ENCODE measurements around the gene MRPL55. TPM values are rescaled to one million over a fixed set of nuclear protein-coding genes. Genes with fewer than 3 reads are reported as not detected.
A peak's percentile ranks its signal among the peaks of the same experiment; 100 is the strongest.

MRPL55 gene
- total and polyA plus RNA-seq, 5 donors: 51.6 to 103 (median 53.1) TPM

GRCh38 chr1:228089519-228090380 is 19.3 kb downstream of the MRPL55 start:
- intact Hi-C loops (cut with DNase I): loop anchor here in 1 of 4 donors (10.0 kb wide), 1 partner anchor 335 kb away; no protein-coding TSS in a partner anchor
- no peak overlapping the region for H3K4me3 ChIP-seq (ENCODE audit: low read length)
- H3K4me1 ChIP-seq (ENCODE audit: control insufficient read depth, insufficient read depth, low read length): peaks cover 54% of the 10 kb centered on the region
- no peak for ATAC-seq
- H3K9me3 ChIP-seq (ENCODE audit: control insufficient read depth, low read length): no peaks in the 10 kb centered on the region
- no peaks in the 10 kb centered on the region for H3K27me3 ChIP-seq (ENCODE audit: control insufficient read depth, insufficient read depth)
- H3K27ac ChIP-seq (ENCODE audit: low read length): no peak overlapping the region
- WGBS: 63% methylated on average over 12 of the region's 12 CpGs
- peak in 2 of 3 donors; percentile 8 to 43 for DNase-seq

GRCh38 chr1:228088586-228089498 is 20.3 kb downstream of the MRPL55 start:
- Histone ChIP-seq H3K9me3 (ENCODE audit: control insufficient read depth, low read length) (no peaks in the 10 kb centered on the region), H3K4me3 (ENCODE audit: low read length) (no peak overlapping the region), H3K4me1 (ENCODE audit: control insufficient read depth, insufficient read depth, low read length) (peaks cover 56% of the 10 kb centered on the region), H3K27ac (ENCODE audit: low read length) (no peak overlapping the region), H3K27me3 (ENCODE audit: control insufficient read depth, insufficient read depth) (no peaks in the 10 kb centered on the region)
- ATAC-seq (peak in 1 of 2 donors; percentile 3), DNase-seq (peak in 2 of 3 donors; percentile 35 to 50)
- 61% methylated on average over 21 of the region's 21 CpGs for WGBS
- intact Hi-C loops (cut with DNase I): loop anchor here in 1 of 4 donors (10.0 kb wide), 1 partner anchor 334 kb away; no protein-coding TSS in a partner anchor

GRCh38 chr1:228087771-228088251 is 21.3 kb downstream of the MRPL55 start:
- ATAC-seq (peak; percentile 46 to 54), DNase-seq (peak; percentile 49 to 68 (median 62))
- 32% methylated on average over 7 of the region's 7 CpGs for WGBS
- no peaks in the 10 kb centered on the region for H3K27me3 ChIP-seq (ENCODE audit: control insufficient read depth, insufficient read depth)
- intact Hi-C loops (cut with DNase I): loop anchor here in 1 of 4 donors (10.0 kb wide), 1 partner anchor 333 kb away; no protein-coding TSS in a partner anchor
- H3K9me3 ChIP-seq (ENCODE audit: control insufficient read depth, low read length): no peaks in the 10 kb centered on the region
- H3K4me1 ChIP-seq (ENCODE audit: control insufficient read depth, insufficient read depth, low read length): peaks cover 57% of the 10 kb centered on the region
- peak overlapping the region; percentile 70 for H3K27ac ChIP-seq (ENCODE audit: low read length)
- H3K4me3 ChIP-seq (ENCODE audit: low read length): no peak overlapping the region

GRCh38 chr1:228085287-228085951 is 23.7 kb downstream of the MRPL55 start:
- H3K27ac ChIP-seq (ENCODE audit: low read length): peak overlapping the region; percentile 64
- intact Hi-C loops (cut with DNase I): loop anchor here in 1 of 4 donors (10.0 kb wide), 1 partner anchor 331 kb away; no protein-coding TSS in a partner anchor
- ATAC-seq: peak; percentile 5 to 19
- H3K27me3 ChIP-seq (ENCODE audit: control insufficient read depth, insufficient read depth): no peaks in the 10 kb centered on the region
- WGBS: 27% methylated on average over 6 of the region's 6 CpGs
- no peak overlapping the region for H3K4me3 ChIP-seq (ENCODE audit: low read length)
- H3K9me3 ChIP-seq (ENCODE audit: control insufficient read depth, low read length): no peaks in the 10 kb centered on the region
- DNase-seq: peak; percentile 35 to 67 (median 55)
- peaks cover 45% of the 10 kb centered on the region for H3K4me1 ChIP-seq (ENCODE audit: control insufficient read depth, insufficient read depth, low read length)

- 39% methylated on average over 5 of the region's 5 CpGs for whole genome bisulfite sequencing
- DNase-seq (peak in 2 of 3 donors; percentile 4 to 5), ATAC-seq (no peak)
- peak overlapping the region; percentile 57 for H3K27ac ChIP-seq (ENCODE audit: low read length)
- H3K4me3 ChIP-seq (ENCODE audit: low read length): peak overlapping the region; percentile 94
- intact Hi-C loops (cut with DNase I): loop anchor here in 1 of 4 donors (10.0 kb wide), 1 partner anchor 330 kb away; no protein-coding TSS in a partner anchor
- H3K27me3 ChIP-seq (ENCODE audit: control insufficient read depth, insufficient read depth): no peaks in the 10 kb centered on the region
- H3K4me1 ChIP-seq (ENCODE audit: control insufficient read depth, insufficient read depth, low read length): peaks cover 39% of the 10 kb centered on the region
- H3K9me3 ChIP-seq (ENCODE audit: control insufficient read depth, low read length): no peaks in the 10 kb centered on the region
Observed at GRCh38 chr1:228084797-228085196, 24.3 kb downstream of the MRPL55 start.

- Histone ChIP-seq H3K4me1 (ENCODE audit: control insufficient read depth, insufficient read depth, low read length) (peaks cover 34% of the 10 kb centered on the region), H3K4me3 (ENCODE audit: low read length) (peak overlapping the region; percentile 94), H3K9me3 (ENCODE audit: control insufficient read depth, low read length) (no peaks in the 10 kb centered on the region), H3K27ac (ENCODE audit: low read length) (peak overlapping the region; percentile 100), H3K27me3 (ENCODE audit: control insufficient read depth, insufficient read depth) (no peaks in the 10 kb centered on the region)
- intact Hi-C loops (cut with DNase I): loop anchor here in 1 of 4 donors (10.0 kb wide), 1 partner anchor 330 kb away; no protein-coding TSS in a partner anchor
- peak in 1 of 3 donors; percentile 3 for DNase-seq
- 12% methylated on average over 3 of the region's 3 CpGs for WGBS
- no peak for ATAC-seq
Observed at GRCh38 chr1:228084325-228084724, 24.8 kb downstream of the MRPL55 start.

GRCh38 chr1:228083871-228084278 is 25.2 kb downstream of the MRPL55 start:
- H3K4me3 ChIP-seq (ENCODE audit: low read length): peak overlapping the region; percentile 94
- DNase-seq: peak in 2 of 3 donors; percentile 52 to 64
- 1% methylated on average over 17 of the region's 17 CpGs for WGBS
- H3K4me1 ChIP-seq (ENCODE audit: control insufficient read depth, insufficient read depth, low read length): peaks cover 30% of the 10 kb centered on the region
- H3K27ac ChIP-seq (ENCODE audit: low read length): peak overlapping the region; percentile 100
- no peaks in the 10 kb centered on the region for H3K27me3 ChIP-seq (ENCODE audit: control insufficient read depth, insufficient read depth)
- intact Hi-C loops (cut with DNase I): loop anchor here in 1 of 4 donors (10.0 kb wide), 1 partner anchor 329 kb away; no protein-coding TSS in a partner anchor
- ATAC-seq: peak in 1 of 2 donors; percentile 0
- H3K9me3 ChIP-seq (ENCODE audit: control insufficient read depth, low read length): no peaks in the 10 kb centered on the region

- Histone ChIP-seq H3K4me1 (ENCODE audit: control insufficient read depth, insufficient read depth, low read length) (peaks cover 25% of the 10 kb centered on the region), H3K4me3 (ENCODE audit: low read length) (peak overlapping the region; percentile 94), H3K27me3 (ENCODE audit: control insufficient read depth, insufficient read depth) (no peaks in the 10 kb centered on the region), H3K27ac (ENCODE audit: low read length) (peak overlapping the region; percentile 100), H3K9me3 (ENCODE audit: control insufficient read depth, low read length) (no peaks in the 10 kb centered on the region)
- intact Hi-C loops (cut with DNase I): loop anchor here in 1 of 4 donors (10.0 kb wide), 1 partner anchor 328 kb away; no protein-coding TSS in a partner anchor
- DNase-seq: peak; percentile 77 to 91 (median 88)
- under 1% methylated on average over 79 of the region's 79 CpGs for WGBS
- peak; percentile 8 to 25 for ATAC-seq
Observed at GRCh38 chr1:228082918-228083870, 25.9 kb downstream of the MRPL55 start.

Data from right cardiac atrium (tissue), 5 donors.